Caco-2 (cell line): ENCODE data around the gene MYORG. TPM values are rescaled to one million over a fixed set of nuclear protein-coding genes. Genes with fewer than 3 reads are reported as not detected.
A peak's percentile ranks its signal among the peaks of the same experiment; 100 is the strongest.

Experiments
- BruUV-seq: library from RNA; stranded (reverse); fragments of 400-500 nt; replicated peaks from 2 replicates; lab custom pipeline; 2021; lab: Mats Ljungman, UMichigan
- CTCF ChIA-PET: fragments of 300-600 bp; sonication (Branson Sonifier 250); formaldehyde crosslinking; loops from one replicate; lab custom pipeline; 2022; ENCODE audit warnings: antibody characterized with exemption; lab: Charles Lee
- POLR2A ChIA-PET: fragments of 300-600 bp; sonication (Branson Sonifier 250); formaldehyde crosslinking; loops from one replicate; lab custom pipeline; 2022; ENCODE audit warnings: antibody characterized with exemption; lab: Charles Lee
- DNase-seq, 2 experiments: peaks; one replicate each; pipeline versions ENCODE4 v3.0.0 to v3.0.0-alpha.2; 2020 to 2022
- H3K27me3 ChIP-seq: replicated peaks from 2 replicates; pipeline ENCODE4 v1.6.0; 2011; ENCODE audit warnings: low read length; ENCODE audit not compliant: control insufficient read depth, insufficient read depth
- H3K36me3 ChIP-seq: 2 replicates; pipeline ENCODE4 v1.5.1; 2011; ENCODE audit warnings: low read length; ENCODE audit not compliant: control insufficient read depth, insufficient read depth
- H3K4me1 ChIP-seq: fragments of 250-450 bp; sonication (Bioruptor Pico); 2 replicates; pipeline ENCODE4 v1.5.1; 2020; ENCODE audit warnings: mild to moderate bottlenecking
- H3K4me3 ChIP-seq: 2 replicates; pipeline ENCODE4 v1.5.1; 2011; ENCODE audit warnings: low read depth, mild to moderate bottlenecking, control low read depth, low read length
- H3K9me3 ChIP-seq: fragments of 250-450 bp; sonication (Bioruptor Pico); 2 replicates; pipeline ENCODE4 v1.5.1; 2020; ENCODE audit warnings: mild to moderate bottlenecking, moderate library complexity
- H3K27ac Mint-ChIP-seq: one replicate; pipeline ENCODE4 v1.8.0; 2022; ENCODE audit warnings: mixed read lengths; ENCODE audit not compliant: unreplicated experiment
- H3K27me3 Mint-ChIP-seq: one replicate; pipeline ENCODE4 v1.8.0; 2022; ENCODE audit warnings: mixed read lengths; ENCODE audit not compliant: insufficient read depth, unreplicated experiment
- H3K36me3 Mint-ChIP-seq: one replicate; pipeline ENCODE4 v1.8.0; 2022; ENCODE audit warnings: mild to moderate bottlenecking, mixed read lengths; ENCODE audit not compliant: insufficient read depth, unreplicated experiment
- H3K4me1 Mint-ChIP-seq: one replicate; pipeline ENCODE4 v1.8.0; 2022; ENCODE audit warnings: low read depth, mixed read lengths; ENCODE audit not compliant: unreplicated experiment
- H3K4me3 Mint-ChIP-seq: one replicate; pipeline ENCODE4 v1.8.0; 2022; ENCODE audit warnings: mild to moderate bottlenecking, moderate library complexity, mixed read lengths; ENCODE audit not compliant: unreplicated experiment
- H3K9me3 Mint-ChIP-seq: one replicate; pipeline ENCODE4 v1.8.0; 2022; ENCODE audit warnings: mixed read lengths; ENCODE audit not compliant: unreplicated experiment
- CTCF ChIP-seq, 2 experiments: fragments of 200-600 bp in 1 of 2; IDR thresholded peaks; 1 replicate in 1 of 2; 2 replicates in 1 of 2; pipeline versions ENCODE4 v1.5.1 to v1.8.0; 2011 to 2022; ENCODE audit warnings: antibody characterized with exemption in 1 of 2, control low read depth in 1 of 2, inconsistent platforms in 1 of 2, low read depth in 1 of 2, low read length in 1 of 2, mild to moderate bottlenecking in 1 of 2, moderate library complexity in 1 of 2; ENCODE audit not compliant: insufficient read depth in 1 of 2, severe bottlenecking in 1 of 2, unreplicated experiment in 1 of 2
- intact Hi-C: fragments of 100-400 bp; cut with micrococcal nuclease; formaldehyde crosslinking; loops from one replicate; pipeline ENCODE4 v1.10.0; 2022; ENCODE audit not compliant: unreplicated experiment
- total RNA-seq: library from RNA; stranded (reverse); gene quantifications from 2 replicates; pipeline ENCODE4 v1.2.3, GENCODE V29; 2022

Gene MYORG
- total RNA-seq, 1 experiment from 2014 or later, result 37.3 TPM

- Histone ChIP-seq H3K36me3 (no peaks in the 10 kb centered on the region), H3K4me1 (no peaks in the 10 kb centered on the region), H3K9me3 (no peaks in the 10 kb centered on the region), H3K4me3 (peak within 1 kb of the TSS; percentile 96), H3K27me3 (no peaks in the 10 kb centered on the region)
- H3K27me3 Mint-ChIP-seq, result no peaks in the 10 kb centered on the region
- BruUV-seq, result no TSS peak
- peaks cover 18% of the 10 kb centered on the region for H3K36me3 Mint-ChIP-seq
- no peaks in the 10 kb centered on the region for H3K9me3 Mint-ChIP-seq
- H3K4me1 Mint-ChIP-seq, result peaks cover 13% of the 10 kb centered on the region
- TF ChIP-seq CTCF (IDR thresholded peaks at IDR 0.05; ENCODE audit: insufficient read depth in 1 of 2, low read depth in 1 of 2, low read length in 1 of 2, severe bottlenecking in 1 of 2, unreplicated experiment in 1 of 2), result no peak
- CTCF ChIA-PET, result no interaction called here
- peak within 1 kb of the TSS; percentile 94 for H3K27ac Mint-ChIP-seq
- peak; percentile 98 to 99 for DNase-seq
- intact Hi-C loops, result loop anchor here (1.0 kb wide), 1 partner anchor 48 kb away; no protein-coding TSS in a partner anchor
- POLR2A ChIA-PET, result no interaction called here
- H3K4me3 Mint-ChIP-seq, result peak within 1 kb of the TSS; percentile 83
Measured at GRCh38 chr9:34328987-34329832, 47.5 kb downstream of the MYORG start, which contains the start of the genes KIF24 and NUDT2. TSS of gene KIF24 (minus strand) at chr9:34329268. CDS start at chr9:34311346, 17,922 bp downstream. TSS of gene NUDT2 (plus strand) at chr9:34329569. CDS start at chr9:34339040, 9,471 bp downstream.

GRCh38 chr9:34328500-34328986 lies 48.2 kb downstream of the MYORG start:
- H3K9me3 ChIP-seq, result no peaks in the 10 kb centered on the region
- CTCF ChIA-PET, result interaction anchor here (0.9 kb wide), 1 partner anchor 59 kb away, joined by 4 read pairs; no protein-coding TSS in a partner anchor
- no peaks in the 10 kb centered on the region for H3K27me3 ChIP-seq
- Mint-ChIP-seq H3K9me3 (no peaks in the 10 kb centered on the region), H3K36me3 (peaks cover 18% of the 10 kb centered on the region), H3K27me3 (no peaks in the 10 kb centered on the region), H3K27ac (peak overlapping the region; percentile 94), H3K4me3 (peak overlapping the region; percentile 83), H3K4me1 (peaks cover 15% of the 10 kb centered on the region)
- H3K4me1 ChIP-seq, result no peaks in the 10 kb centered on the region
- intact Hi-C loops, result no loop called here
- POLR2A ChIA-PET, result no interaction called here
- BruUV-seq, result TSS peak; percentile 71
- peak overlapping the region; percentile 51 for H3K4me3 ChIP-seq
- no peak for TF ChIP-seq CTCF (IDR thresholded peaks at IDR 0.05; ENCODE audit: insufficient read depth in 1 of 2, low read depth in 1 of 2, low read length in 1 of 2, severe bottlenecking in 1 of 2, unreplicated experiment in 1 of 2)
- no peak for DNase-seq
- H3K36me3 ChIP-seq, result no peaks in the 10 kb centered on the region

- POLR2A ChIA-PET, result no interaction called here
- no peak for DNase-seq
- CTCF ChIA-PET, result no interaction called here
- no peaks in the 10 kb centered on the region for H3K27me3 ChIP-seq
- Mint-ChIP-seq H3K9me3 (no peaks in the 10 kb centered on the region), H3K4me1 (peaks cover 9% of the 10 kb centered on the region), H3K27ac (no peak overlapping the region), H3K4me3 (no peak overlapping the region), H3K27me3 (no peaks in the 10 kb centered on the region), H3K36me3 (peaks cover 18% of the 10 kb centered on the region)
- intact Hi-C loops, result no loop called here
- H3K4me3 ChIP-seq, result no peak overlapping the region
- BruUV-seq, result no TSS peak
- no peaks in the 10 kb centered on the region for H3K4me1 ChIP-seq
- TF ChIP-seq CTCF (IDR thresholded peaks at IDR 0.05; ENCODE audit: insufficient read depth in 1 of 2, low read depth in 1 of 2, low read length in 1 of 2, severe bottlenecking in 1 of 2, unreplicated experiment in 1 of 2), result no peak
- H3K9me3 ChIP-seq, result no peaks in the 10 kb centered on the region
- no peaks in the 10 kb centered on the region for H3K36me3 ChIP-seq
Measured at GRCh38 chr9:34326690-34327089, 50.0 kb downstream of the MYORG start.
